Activated B cell treated with CpG ODN at 0.5 μM for 24 hours (primary cell): ENCODE measurements around the gene SYTL1. TPM values are rescaled to one million over a fixed set of nuclear protein-coding genes. Genes with fewer than 3 reads are reported as not detected.
A peak's percentile ranks its signal among the peaks of the same experiment; 100 is the strongest.

Experiments
- ATAC-seq: fragments of 200-7000 bp; cut with Tn5 transposase; one replicate; pipeline ENCODE4 v1.10.0; 2021; ENCODE audit warnings: low read depth, mild to moderate bottlenecking, moderate library complexity
- CTCF ChIA-PET: fragments of 350-600 bp; sonication (Branson Sonifier 250); formaldehyde crosslinking; loops from one replicate; lab custom pipeline; 2021; ENCODE audit warnings: antibody characterized with exemption; lab: Charles Lee
- POLR2A ChIA-PET: fragments of 350-600 bp; sonication (Branson Sonifier 250); formaldehyde crosslinking; loops from one replicate; lab custom pipeline; 2021; ENCODE audit warnings: antibody characterized with exemption; lab: Charles Lee
- DNase-seq: peaks from one replicate; pipeline ENCODE4 v3.0.0; 2022
- H3K27ac Mint-ChIP-seq: one replicate; pipeline ENCODE4 v1.8.0; 2020; ENCODE audit warnings: mixed read lengths
- H3K27me3 Mint-ChIP-seq: one replicate; pipeline ENCODE4 v1.8.0; 2021; ENCODE audit warnings: mixed read lengths
- H3K36me3 Mint-ChIP-seq: one replicate; pipeline ENCODE4 v1.8.0; 2021; ENCODE audit warnings: low read depth, mixed read lengths
- H3K4me1 Mint-ChIP-seq: one replicate; pipeline ENCODE4 v1.8.0; 2021; ENCODE audit warnings: mixed read lengths
- H3K4me3 Mint-ChIP-seq: one replicate; pipeline ENCODE4 v1.8.0; 2020; ENCODE audit warnings: mild to moderate bottlenecking, mixed read lengths
- H3K9me3 Mint-ChIP-seq: one replicate; pipeline ENCODE4 v1.8.0; 2020; ENCODE audit warnings: mixed read lengths
- intact Hi-C: fragments of 100-400 bp; cut with micrococcal nuclease; formaldehyde crosslinking; loops from one replicate; pipeline ENCODE4 v1.15.1; 2024
- total RNA-seq: library from RNA; stranded (reverse); gene quantifications from 2 replicates; pipeline ENCODE4 v1.2.3, GENCODE V29; 2022
- TF ChIP-seq, protein P1 (sequence below): fragments of 200-600 bp; IDR thresholded peaks from one replicate; pipeline ENCODE4 v1.8.0; 2022; ENCODE audit warnings: antibody characterized with exemption, mild to moderate bottlenecking

The SYTL1 gene
- total RNA-seq, 1 donor from 2014 or later, result 76.0 TPM

GRCh38 chr1:27356619-27357280 is 14.9 kb downstream of the SYTL1 start:
- peak; percentile 55 for ATAC-seq
- ChIA-PET CTCF (interaction anchor here (1.0 to 3.9 kb wide), 24 partner anchors 8 to 456 kb away, joined by 3 to 43 read pairs (median 6); partner anchors contain the start of genes AHDC1, CD164L2, GPATCH3 and GPR3), POLR2A (interaction anchor here (0.6 to 9.1 kb wide), 9 partner anchors 8 to 513 kb away, joined by 3 to 75 read pairs (median 7); partner anchors contain the start of genes MAP3K6, SYTL1 and TMEM222)
- no peak for DNase-seq
- peaks cover 7% of the 10 kb centered on the region for H3K36me3 Mint-ChIP-seq
- TF ChIP-seq, protein P1, sequence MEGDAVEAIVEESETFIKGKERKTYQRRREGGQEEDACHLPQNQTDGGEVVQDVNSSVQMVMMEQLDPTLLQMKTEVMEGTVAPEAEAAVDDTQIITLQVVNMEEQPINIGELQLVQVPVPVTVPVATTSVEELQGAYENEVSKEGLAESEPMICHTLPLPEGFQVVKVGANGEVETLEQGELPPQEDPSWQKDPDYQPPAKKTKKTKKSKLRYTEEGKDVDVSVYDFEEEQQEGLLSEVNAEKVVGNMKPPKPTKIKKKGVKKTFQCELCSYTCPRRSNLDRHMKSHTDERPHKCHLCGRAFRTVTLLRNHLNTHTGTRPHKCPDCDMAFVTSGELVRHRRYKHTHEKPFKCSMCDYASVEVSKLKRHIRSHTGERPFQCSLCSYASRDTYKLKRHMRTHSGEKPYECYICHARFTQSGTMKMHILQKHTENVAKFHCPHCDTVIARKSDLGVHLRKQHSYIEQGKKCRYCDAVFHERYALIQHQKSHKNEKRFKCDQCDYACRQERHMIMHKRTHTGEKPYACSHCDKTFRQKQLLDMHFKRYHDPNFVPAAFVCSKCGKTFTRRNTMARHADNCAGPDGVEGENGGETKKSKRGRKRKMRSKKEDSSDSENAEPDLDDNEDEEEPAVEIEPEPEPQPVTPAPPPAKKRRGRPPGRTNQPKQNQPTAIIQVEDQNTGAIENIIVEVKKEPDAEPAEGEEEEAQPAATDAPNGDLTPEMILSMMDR, result no peak
- no peaks in the 10 kb centered on the region for H3K9me3 Mint-ChIP-seq
- peak overlapping the region; percentile 56 for H3K27ac Mint-ChIP-seq
- H3K27me3 Mint-ChIP-seq, result no peaks in the 10 kb centered on the region
- H3K4me1 Mint-ChIP-seq, result peaks cover 46% of the 10 kb centered on the region
- H3K4me3 Mint-ChIP-seq, result peak overlapping the region; percentile 76
- intact Hi-C loops, result loop anchor here (1.0 to 2.0 kb wide), 9 partner anchors 9 to 250 kb away; partner anchors contain the start of genes GPR3 and TMEM222

- ATAC-seq (peak; percentile 66), DNase-seq (peak; percentile 80)
- no peaks in the 10 kb centered on the region for H3K27me3 Mint-ChIP-seq
- intact Hi-C loops, result loop anchor here (1.0 to 2.0 kb wide), 9 partner anchors 8 to 249 kb away; partner anchors contain the start of genes GPR3 and TMEM222
- peaks cover 46% of the 10 kb centered on the region for H3K4me1 Mint-ChIP-seq
- TF ChIP-seq, protein P1, result peak; percentile 69
- H3K4me3 Mint-ChIP-seq, result peak overlapping the region; percentile 76
- POLR2A ChIA-PET, result interaction anchor here (0.6 to 9.1 kb wide), 8 partner anchors 8 to 512 kb away, joined by 3 to 75 read pairs (median 8); partner anchors contain the start of genes MAP3K6, SYTL1 and TMEM222
- CTCF ChIA-PET, result interaction anchor here (0.9 to 3.9 kb wide), 24 partner anchors 8 to 457 kb away, joined by 3 to 43 read pairs (median 6); partner anchors contain the start of genes AHDC1, CD164L2, GPATCH3 and GPR3
- peak overlapping the region; percentile 56 for H3K27ac Mint-ChIP-seq
- H3K9me3 Mint-ChIP-seq, result no peaks in the 10 kb centered on the region
- H3K36me3 Mint-ChIP-seq, result peaks cover 6% of the 10 kb centered on the region
These were observed 15.6 kb downstream of the SYTL1 start for GRCh38 chr1:27357281-27358037.

- Mint-ChIP-seq H3K9me3 (no peaks in the 10 kb centered on the region), H3K27me3 (no peaks in the 10 kb centered on the region), H3K36me3 (peaks cover 6% of the 10 kb centered on the region), H3K27ac (peak overlapping the region; percentile 56), H3K4me3 (no peak overlapping the region), H3K4me1 (peaks cover 46% of the 10 kb centered on the region)
- intact Hi-C loops, result no loop called here
- ATAC-seq, result no peak
- TF ChIP-seq, protein P1, result no peak
- ChIA-PET CTCF (interaction anchor here (0.9 to 3.9 kb wide), 15 partner anchors 8 to 457 kb away, joined by 3 to 43 read pairs (median 6); partner anchors contain the start of genes AHDC1, CD164L2, GPATCH3 and GPR3), POLR2A (interaction anchor here (1.0 to 9.1 kb wide), 4 partner anchors 7 to 28 kb away, joined by 3 to 75 read pairs (median 15); partner anchors contain the start of genes MAP3K6 and SYTL1)
- no peak for DNase-seq
These were observed 16.5 kb downstream of the SYTL1 start for GRCh38 chr1:27358038-27358927.

GRCh38 chr1:27358928-27359313 is 17.1 kb downstream of the SYTL1 start:
- Mint-ChIP-seq H3K4me3 (peak overlapping the region; percentile 38), H3K9me3 (no peaks in the 10 kb centered on the region), H3K27me3 (no peaks in the 10 kb centered on the region), H3K4me1 (peaks cover 46% of the 10 kb centered on the region), H3K27ac (peak overlapping the region; percentile 30), H3K36me3 (peaks cover 4% of the 10 kb centered on the region)
- intact Hi-C loops, result no loop called here
- TF ChIP-seq, protein P1, result no peak
- no peak for DNase-seq
- no peak for ATAC-seq
- POLR2A ChIA-PET, result interaction anchor here (9.1 kb wide), 1 partner anchor 16 kb away, joined by 75 read pairs; the partner anchor contains the start of gene SYTL1
- CTCF ChIA-PET, result interaction anchor here (1.1 to 3.9 kb wide), 6 partner anchors 7 to 247 kb away, joined by 5 to 43 read pairs (median 16); partner anchors contain the start of genes AHDC1, CD164L2 and MAP3K6
